ENCODE data around the gene CYP4A11. TPM values are rescaled to one million over a fixed set of nuclear protein-coding genes. Genes with fewer than 3 reads are reported as not detected.
"Not testable (repeated sequence)": the region's sequence is repeated elsewhere in the genome, so short reads cannot be mapped to it uniquely, and the experiment has no call there.

CYP4A11 gene
- total RNA-seq, 2 experiments from 2014 or later = not detected

DNA sequence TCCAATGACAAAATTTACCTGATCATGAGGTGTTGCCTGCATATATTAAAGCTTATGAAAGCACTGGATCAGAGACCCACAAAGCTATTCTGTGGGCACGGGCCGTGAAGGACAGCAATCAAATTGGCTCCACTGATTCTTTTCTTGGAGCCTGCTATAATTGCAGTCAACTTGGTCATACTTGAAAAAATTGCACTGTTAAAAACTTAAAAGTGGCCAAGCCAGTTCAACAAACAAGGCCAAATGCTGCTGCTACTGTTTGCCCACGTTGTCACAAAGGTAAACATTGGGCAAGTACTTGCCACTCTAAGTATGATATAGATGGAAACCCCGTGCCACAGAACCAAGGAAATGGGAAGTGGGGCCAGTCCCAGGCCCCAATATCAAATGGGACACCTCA lies 37.8 kb downstream of the CYP4A11 start:
- no peak overlapping the region for H3K4me3 ChIP-seq (ENCODE audit: low read length)
- H3K36me3 ChIP-seq (ENCODE audit: insufficient read depth, low read length) = no peaks in the 10 kb centered on the region
- H3K27ac Mint-ChIP-seq = no peak overlapping the region
- H3K4me1 Mint-ChIP-seq (ENCODE audit: low read depth) = no peaks in the 10 kb centered on the region
- POLR2A ChIA-PET = no interaction called here
- peaks cover 0 to 8% of the 10 kb centered on the region in 2 experiments for H3K9me3 ChIP-seq (ENCODE audit: control insufficient read depth in 1 of 2, insufficient read depth in 1 of 2, low read length in 2 of 2)
- no peaks in the 10 kb centered on the region for H3K27me3 ChIP-seq (ENCODE audit: control insufficient read depth in 1 of 2, insufficient read depth in 2 of 2, low read length in 2 of 2)
- H3K9me3 Mint-ChIP-seq = peaks cover 23% of the 10 kb centered on the region
- intact Hi-C loops (cut with DNase I, micrococcal nuclease) = no loop called here
- CTCF ChIA-PET = no interaction called here
- no peak overlapping the region for H3K27ac ChIP-seq (ENCODE audit: low read depth in 1 of 2, low read length in 2 of 2)
- DNase-seq (no peak), ATAC-seq (ENCODE audit: poor library complexity) (no peak)
- H3K27me3 Mint-ChIP-seq = peaks cover 22% of the 10 kb centered on the region
- TF ChIP-seq, protein P1, sequence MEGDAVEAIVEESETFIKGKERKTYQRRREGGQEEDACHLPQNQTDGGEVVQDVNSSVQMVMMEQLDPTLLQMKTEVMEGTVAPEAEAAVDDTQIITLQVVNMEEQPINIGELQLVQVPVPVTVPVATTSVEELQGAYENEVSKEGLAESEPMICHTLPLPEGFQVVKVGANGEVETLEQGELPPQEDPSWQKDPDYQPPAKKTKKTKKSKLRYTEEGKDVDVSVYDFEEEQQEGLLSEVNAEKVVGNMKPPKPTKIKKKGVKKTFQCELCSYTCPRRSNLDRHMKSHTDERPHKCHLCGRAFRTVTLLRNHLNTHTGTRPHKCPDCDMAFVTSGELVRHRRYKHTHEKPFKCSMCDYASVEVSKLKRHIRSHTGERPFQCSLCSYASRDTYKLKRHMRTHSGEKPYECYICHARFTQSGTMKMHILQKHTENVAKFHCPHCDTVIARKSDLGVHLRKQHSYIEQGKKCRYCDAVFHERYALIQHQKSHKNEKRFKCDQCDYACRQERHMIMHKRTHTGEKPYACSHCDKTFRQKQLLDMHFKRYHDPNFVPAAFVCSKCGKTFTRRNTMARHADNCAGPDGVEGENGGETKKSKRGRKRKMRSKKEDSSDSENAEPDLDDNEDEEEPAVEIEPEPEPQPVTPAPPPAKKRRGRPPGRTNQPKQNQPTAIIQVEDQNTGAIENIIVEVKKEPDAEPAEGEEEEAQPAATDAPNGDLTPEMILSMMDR (IDR thresholded peaks at IDR 0.05) = no peak
- H3K36me3 Mint-ChIP-seq (ENCODE audit: low read depth) = no peaks in the 10 kb centered on the region
- H3K4me1 ChIP-seq (ENCODE audit: insufficient read depth, low read length) = no peaks in the 10 kb centered on the region
- H3K4me3 Mint-ChIP-seq = no peak overlapping the region

DNA sequence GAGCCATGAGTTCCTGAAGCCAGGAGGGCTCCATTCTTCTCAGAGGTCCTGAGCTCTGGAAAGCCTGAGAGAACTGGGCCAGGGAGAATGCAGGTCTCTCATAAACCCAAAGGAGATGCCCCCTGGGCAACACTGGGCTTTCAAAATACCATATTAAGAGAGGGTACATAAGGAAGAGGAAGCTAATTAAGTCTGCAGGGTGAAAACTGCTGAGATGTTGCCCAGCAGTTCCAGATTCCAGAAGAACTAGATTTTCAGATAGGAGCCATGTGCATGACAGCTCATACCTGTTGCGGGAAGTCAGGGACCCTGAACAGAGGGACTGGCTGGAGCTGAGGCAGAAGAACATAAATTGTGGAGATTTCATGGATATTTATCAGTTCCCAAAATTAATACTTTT lies 40.9 kb downstream of the CYP4A11 start:
- Mint-ChIP-seq H3K27ac (no peak overlapping the region), H3K4me1 (ENCODE audit: low read depth) (no peaks in the 10 kb centered on the region), H3K36me3 (ENCODE audit: low read depth) (no peaks in the 10 kb centered on the region), H3K27me3 (peaks cover 22% of the 10 kb centered on the region), H3K9me3 (peaks cover 10% of the 10 kb centered on the region), H3K4me3 (no peak overlapping the region)
- Histone ChIP-seq H3K9me3 (ENCODE audit: control insufficient read depth in 1 of 2, insufficient read depth in 1 of 2, low read length in 2 of 2) (no peaks in the 10 kb centered on the region), H3K4me1 (ENCODE audit: insufficient read depth, low read length) (no peaks in the 10 kb centered on the region), H3K27me3 (ENCODE audit: control insufficient read depth in 1 of 2, insufficient read depth in 2 of 2, low read length in 2 of 2) (no peaks in the 10 kb centered on the region), H3K27ac (ENCODE audit: low read depth in 1 of 2, low read length in 2 of 2) (no peak overlapping the region), H3K36me3 (ENCODE audit: insufficient read depth, low read length) (no peaks in the 10 kb centered on the region), H3K4me3 (ENCODE audit: low read length) (no peak overlapping the region)
- intact Hi-C loops (cut with DNase I, micrococcal nuclease) = no loop called here
- CTCF ChIA-PET = no interaction called here
- no peak for DNase-seq
- POLR2A ChIA-PET = no interaction called here
- no peak for ATAC-seq (ENCODE audit: poor library complexity)
- TF ChIP-seq, protein P1 (IDR thresholded peaks at IDR 0.05) = no peak

DNA sequence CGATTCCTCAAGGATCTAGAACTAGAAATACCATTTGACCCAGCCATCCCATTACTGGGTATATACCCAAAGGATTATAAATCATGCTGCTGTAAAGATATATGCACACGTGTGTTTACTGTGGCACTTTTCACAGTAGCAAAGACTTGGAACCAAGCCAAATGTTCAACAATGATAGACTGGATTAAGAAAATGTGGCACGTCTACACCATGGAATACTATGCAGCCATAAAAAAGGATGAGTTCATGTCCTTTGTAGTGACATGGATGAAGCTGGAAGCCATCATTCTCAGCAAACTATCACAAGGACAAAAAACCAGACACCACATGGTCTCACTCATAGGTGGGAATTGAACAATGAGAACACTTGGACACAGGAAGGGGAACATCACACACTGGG lies 59.6 kb downstream of the CYP4A11 start:
- H3K27ac ChIP-seq (ENCODE audit: low read depth in 1 of 2, low read length in 2 of 2); CTCF ChIA-PET; H3K36me3 Mint-ChIP-seq (ENCODE audit: low read depth); DNase-seq; H3K4me3 Mint-ChIP-seq; H3K9me3 ChIP-seq (ENCODE audit: control insufficient read depth in 1 of 2, insufficient read depth in 1 of 2, low read length in 2 of 2); H3K27me3 ChIP-seq (ENCODE audit: control insufficient read depth in 1 of 2, insufficient read depth in 2 of 2, low read length in 2 of 2); H3K4me3 ChIP-seq (ENCODE audit: low read length); H3K36me3 ChIP-seq (ENCODE audit: insufficient read depth, low read length); ATAC-seq (ENCODE audit: poor library complexity); H3K27me3 Mint-ChIP-seq; intact Hi-C loops (cut with DNase I, micrococcal nuclease); H3K4me1 ChIP-seq (ENCODE audit: insufficient read depth, low read length); H3K4me1 Mint-ChIP-seq (ENCODE audit: low read depth); POLR2A ChIA-PET; H3K9me3 Mint-ChIP-seq; H3K27ac Mint-ChIP-seq: not testable (repeated sequence)

Other genes starting within 250 kb of the CYP4A11 start
- gene EFCAB14, start 222.4 kb downstream of the CYP4A11 start, total RNA-seq = 10 to 100 TPM; 36.8 to 38.3 TPM
- not detected for gene CYP4B1, start 142.4 kb downstream of the CYP4A11 start, total RNA-seq
- not detected for gene CYP4X1, start 82.2 kb upstream of the CYP4A11 start, total RNA-seq
- gene CYP4Z1, start 125.8 kb upstream of the CYP4A11 start, total RNA-seq = not detected
- not detected for gene CYP4A22, start 196.0 kb upstream of the CYP4A11 start, total RNA-seq
- not detected for gene PDZK1IP1, start 248.6 kb upstream of the CYP4A11 start, total RNA-seq

Data from CD4-positive, alpha-beta T cell (primary cell).